Suprapubic skin (tissue), 4 donors: ENCODE results near the gene KRI1.

ENCODE experiments used
- CTCF ChIP-seq, 2 donors: fragments of 200-600 bp in 1 of 2; fragments of 450-650 bp in 1 of 2; sonication (generic) in 1 of 2; IDR thresholded peaks; one replicate each; pipeline ENCODE4 v1.5.1; 2016 to 2019; ENCODE audit warnings: antibody characterized with exemption in 2 of 2, mild to moderate bottlenecking in 1 of 2, moderate library complexity in 1 of 2
- EP300 ChIP-seq: sonication (generic); formaldehyde crosslinking; IDR thresholded peaks from one replicate; pipeline ENCODE4 v1.6.1; 2017; ENCODE audit warnings: antibody characterized with exemption
- POLR2A ChIP-seq, 2 donors: fragments of 450-650 bp; IDR thresholded peaks; one replicate each; pipeline ENCODE4 v1.6.1; 2017; ENCODE audit warnings: antibody characterized with exemption in 2 of 2, mild to moderate bottlenecking in 2 of 2, moderate library complexity in 2 of 2
- POLR2AphosphoS5 ChIP-seq, 3 donors: sonication (generic); formaldehyde crosslinking; IDR thresholded peaks; one replicate each; pipeline ENCODE4 v1.6.1; 2017; ENCODE audit warnings: antibody characterized with exemption in 3 of 3

GRCh38 chr19:10533646-10534386 lies 32.0 kb downstream of the KRI1 start:
- TF ChIP-seq POLR2A (IDR thresholded peaks at IDR 0.05), result no peak
- TF ChIP-seq CTCF (IDR thresholded peaks at IDR 0.05), result no peak
- TF ChIP-seq POLR2AphosphoS5 (IDR thresholded peaks at IDR 0.05), result no peak
- TF ChIP-seq EP300, result no peak
